Renal pelvis (tissue), 4 donors: Measurements from ENCODE around the gene INAFM1. TPM values are rescaled to one million over a fixed set of nuclear protein-coding genes. Genes with fewer than 3 reads are reported as not detected.
"Not testable (repeated sequence)": the region's sequence is repeated elsewhere in the genome, so short reads cannot be mapped to it uniquely, and the experiment has no call there.

ENCODE experiments used
- DNase-seq: peaks from one replicate; pipeline ENCODE4 v3.0.0-alpha.2; 2013
- polyA plus RNA-seq, 3 donors: library from polyadenylated mRNA; unstranded; fragments of 120-200 nt; gene quantifications; one replicate each; pipeline ENCODE4 v1.2.1, GENCODE V29; 2013; ENCODE audit not compliant: insufficient read length in 3 of 3

The INAFM1 gene
- polyA plus RNA-seq, 3 donors, result 8.4 to 12.4 (median 11.1) TPM

DNA sequence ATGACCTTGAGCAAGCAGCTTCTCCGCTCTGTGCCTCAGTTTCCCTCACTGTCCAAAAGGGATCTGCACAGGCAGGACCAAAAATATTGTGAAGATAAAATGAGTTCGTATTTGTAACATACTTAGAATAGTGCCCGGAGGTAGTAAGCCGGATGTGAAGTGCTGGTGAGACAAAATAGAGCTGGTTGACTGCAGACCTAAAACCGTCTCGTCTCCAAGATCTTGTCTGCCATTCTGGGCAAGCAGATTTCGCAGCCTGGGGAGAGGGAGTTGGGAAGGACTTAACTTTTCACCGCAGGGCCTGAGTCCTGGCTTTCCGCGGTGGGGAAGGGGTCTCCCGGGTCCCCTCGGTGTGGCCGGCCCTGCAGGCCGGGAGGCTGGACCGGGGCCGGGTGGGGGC, 35.5 kb upstream of the INAFM1 start:
- no peak for DNase-seq

DNA sequence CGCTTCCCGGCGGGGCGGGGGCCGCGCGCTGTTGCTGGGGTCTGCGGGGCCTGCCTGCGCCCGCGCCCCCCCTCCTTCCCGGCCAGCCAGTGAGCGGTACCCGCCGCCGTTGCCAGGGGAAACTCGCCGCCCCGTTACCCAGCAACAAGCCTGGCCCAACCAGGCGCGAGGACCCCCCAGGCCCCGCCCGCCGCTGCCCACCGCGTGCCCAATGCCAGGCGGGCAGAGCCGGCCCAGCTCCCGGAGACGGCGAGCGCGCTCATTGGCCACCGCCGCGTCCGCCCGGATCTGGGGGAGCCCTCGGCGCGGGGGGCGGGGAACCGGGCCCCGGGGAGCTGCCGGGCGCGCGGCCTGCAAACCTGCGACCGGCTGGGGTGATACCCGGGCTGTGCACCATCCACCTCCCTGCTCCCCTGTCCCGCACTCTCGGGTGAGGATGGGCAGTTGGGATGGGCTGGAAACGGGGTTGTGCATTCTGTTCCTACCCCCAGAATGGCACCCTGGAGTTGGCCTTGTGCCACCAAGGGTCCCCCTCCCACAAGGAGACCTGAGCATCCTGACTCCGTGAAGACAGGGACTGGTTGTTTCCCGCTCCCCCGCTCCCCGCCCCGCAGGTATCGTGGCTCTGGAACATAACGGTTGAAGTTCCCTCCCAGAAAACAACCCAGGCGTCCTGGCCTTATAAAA, 34.9 kb upstream of the INAFM1 start:
- no peak for DNase-seq

DNA sequence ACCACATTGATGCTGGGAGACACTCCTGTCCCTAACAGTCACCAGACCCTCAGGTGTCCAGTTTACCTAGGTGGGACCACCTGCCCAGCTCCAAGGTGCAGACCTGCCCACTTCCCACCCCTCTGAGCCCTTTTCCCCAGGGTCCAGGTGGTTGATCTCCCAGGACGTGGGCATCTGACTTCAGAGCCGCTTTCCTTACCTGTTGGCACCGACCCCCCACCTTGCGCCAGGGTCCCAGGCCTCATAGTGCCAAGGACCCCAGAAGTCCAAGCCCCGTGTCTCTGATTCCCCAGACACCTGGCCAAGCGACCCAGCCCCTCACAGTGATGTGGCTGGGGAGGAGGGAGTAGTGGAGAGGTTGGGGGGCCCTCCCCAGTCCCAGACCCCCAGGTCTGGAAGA, 34.1 kb upstream of the INAFM1 start:
- no peak for DNase-seq

DNA sequence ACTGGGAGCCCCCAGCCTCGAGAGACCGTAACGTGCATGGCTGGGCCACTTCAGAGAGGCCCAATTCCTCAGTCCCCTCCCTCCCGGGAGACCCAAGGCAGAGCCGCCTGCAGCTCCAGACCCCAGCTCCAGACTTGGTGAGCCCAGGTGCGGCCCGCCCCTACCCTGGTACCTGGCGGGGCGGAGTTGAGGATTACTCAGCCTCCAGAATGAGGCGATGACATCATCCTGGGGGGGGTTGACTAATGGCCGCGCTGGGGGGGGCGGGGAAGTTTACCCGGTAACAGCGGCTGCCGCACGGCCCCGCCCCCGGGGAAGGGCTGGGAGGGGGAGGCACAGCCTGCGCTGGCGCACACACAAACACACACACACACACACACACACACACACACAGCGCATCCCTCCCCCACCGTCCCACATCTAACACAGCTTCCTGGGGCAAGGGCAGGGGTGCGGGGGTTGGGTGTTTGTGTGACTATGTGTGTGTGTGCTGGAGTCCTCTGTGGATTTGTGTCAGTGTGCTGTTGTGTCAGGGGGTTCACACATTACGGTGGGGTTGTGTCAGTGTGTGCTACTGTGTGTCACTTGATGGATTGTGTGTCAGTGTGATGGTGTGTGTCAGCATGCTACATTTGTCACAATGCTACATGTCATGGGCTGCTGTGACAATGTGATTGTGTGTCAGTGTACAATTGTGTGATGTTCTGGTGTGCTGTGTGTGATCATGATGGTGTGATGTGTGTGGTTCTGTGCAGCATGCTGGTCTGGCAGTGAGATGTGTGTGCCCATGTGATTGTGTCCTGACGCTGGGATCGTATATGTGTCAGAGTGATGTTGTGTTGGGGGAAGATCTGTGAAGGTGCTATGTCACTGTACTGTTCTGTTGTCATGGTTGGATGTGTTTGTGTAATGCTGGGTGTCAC, 33.4 kb upstream of the INAFM1 start:
- DNase-seq, result no peak

DNA sequence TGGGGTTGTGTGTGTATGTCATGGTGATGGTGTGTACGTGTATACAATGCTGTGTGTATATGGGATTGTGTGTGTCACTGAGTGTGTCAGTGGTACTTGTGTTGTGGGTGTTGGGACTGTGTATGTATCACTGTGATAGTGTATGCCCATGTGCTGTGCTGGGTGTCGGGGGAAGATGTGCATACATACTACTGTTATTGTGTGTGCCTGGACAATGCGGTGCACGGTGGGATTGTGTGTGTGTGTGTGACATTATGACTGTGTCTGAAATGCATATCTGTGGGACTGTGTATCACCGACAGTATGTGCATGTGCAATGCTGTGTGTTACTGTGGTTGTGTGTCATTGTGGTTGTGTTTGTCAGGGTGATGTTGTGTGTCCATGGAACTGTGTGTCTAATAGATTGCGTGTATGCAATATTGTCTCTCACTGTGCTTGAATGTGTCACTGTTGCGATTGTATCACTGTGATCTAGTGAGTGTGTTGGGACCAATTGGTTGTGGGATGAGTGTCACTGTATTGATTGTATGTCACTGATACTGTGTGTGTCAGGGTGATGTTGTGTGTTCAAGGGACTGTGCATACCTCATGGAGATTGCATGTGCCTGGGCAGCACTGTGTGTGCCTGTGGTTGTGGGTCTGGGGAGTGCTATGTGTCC, 32.6 kb upstream of the INAFM1 start:
- DNase-seq, result no peak

DNA sequence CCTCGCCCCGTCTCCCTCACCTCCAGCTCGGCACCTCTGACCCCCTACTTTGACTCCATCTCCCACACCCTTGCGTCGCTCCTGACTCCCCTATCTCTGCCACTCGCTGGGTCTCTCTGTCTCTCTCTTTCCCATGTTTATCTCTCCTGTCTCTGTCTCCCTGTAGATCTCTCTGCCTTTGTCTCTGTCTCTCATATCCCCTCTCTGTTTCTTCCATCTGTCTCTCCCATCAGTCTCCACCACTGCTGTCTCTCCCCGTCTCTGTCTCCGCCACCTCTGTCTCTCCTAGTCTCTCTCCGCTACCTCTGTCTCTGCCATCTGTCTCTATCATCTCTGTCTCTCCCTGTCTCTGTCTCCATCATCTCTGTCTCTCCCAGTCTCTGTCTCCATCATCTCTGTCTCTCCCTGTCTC, 31.3 kb upstream of the INAFM1 start:
- DNase-seq, result no peak

DNA sequence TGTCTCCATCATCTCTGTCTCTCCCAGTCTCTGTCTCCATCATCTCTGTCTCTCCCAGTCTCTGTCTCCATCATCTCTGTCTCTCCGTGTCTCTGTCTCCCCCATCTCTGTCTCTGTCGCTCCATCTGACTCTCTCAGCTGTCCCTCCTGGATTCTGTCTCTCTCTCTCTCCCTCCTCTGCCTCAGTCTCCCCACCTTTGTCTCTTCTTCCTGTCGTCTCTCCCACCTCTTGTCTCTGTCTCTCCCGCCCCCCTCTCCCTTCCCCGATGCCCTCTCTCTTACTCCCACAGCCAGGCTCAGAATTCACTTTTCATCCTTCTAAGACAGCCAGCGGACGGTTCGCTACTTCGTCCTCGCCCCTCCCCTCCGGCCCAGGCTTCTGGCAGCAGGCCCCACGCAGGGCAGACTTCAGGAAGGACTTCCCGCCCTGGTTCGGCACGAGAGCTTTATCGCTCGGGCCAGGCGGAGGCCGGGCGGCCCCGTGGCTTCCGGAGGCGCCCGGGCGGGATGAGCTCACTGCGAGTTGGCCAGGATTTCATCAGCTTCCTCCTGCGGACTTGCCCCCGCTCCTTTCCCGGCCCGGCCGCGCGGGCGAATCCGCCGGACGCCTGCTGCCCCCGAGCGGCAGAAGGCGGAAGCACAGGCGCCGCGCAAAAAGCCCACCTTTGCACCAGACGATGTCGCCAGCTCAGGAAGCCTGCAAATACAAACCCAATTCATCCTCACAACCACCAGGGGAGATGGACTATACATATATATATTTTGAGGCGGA, 30.7 kb upstream of the INAFM1 start:
- DNase-seq, result peak; percentile 89

DNA sequence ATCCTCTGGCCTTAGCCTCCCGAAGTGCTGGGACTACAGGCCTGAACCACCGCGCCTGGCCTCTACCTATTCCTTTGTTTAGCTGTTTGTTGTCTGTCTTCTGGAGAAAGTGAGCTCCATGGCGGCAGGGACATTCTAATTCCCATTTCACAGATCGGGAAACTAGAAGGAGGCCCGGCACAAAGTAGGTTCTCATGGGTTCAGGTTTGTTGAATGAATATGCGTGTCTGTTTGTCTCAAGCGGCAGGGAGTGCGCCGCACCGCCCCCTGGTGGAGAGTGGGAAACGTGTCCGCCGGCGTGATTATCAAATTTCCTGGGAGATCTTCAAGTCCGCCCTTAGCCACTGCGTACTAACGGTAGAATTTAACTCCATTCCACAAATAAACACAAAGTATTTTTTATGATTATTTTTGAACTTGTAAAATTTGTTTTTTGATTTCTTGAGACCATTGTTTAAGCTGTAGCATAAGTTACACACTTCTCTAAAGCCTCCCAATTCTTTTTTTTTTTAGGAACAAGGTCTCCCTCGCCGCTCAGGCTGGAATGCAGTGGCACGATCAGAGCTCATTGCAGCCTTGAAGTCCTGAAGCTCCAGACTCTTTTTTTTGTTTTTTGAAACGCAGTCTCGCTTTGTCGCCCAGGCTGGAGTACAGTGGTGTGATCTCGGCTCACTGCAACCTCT, 27.2 kb upstream of the INAFM1 start:
- no peak for DNase-seq

DNA sequence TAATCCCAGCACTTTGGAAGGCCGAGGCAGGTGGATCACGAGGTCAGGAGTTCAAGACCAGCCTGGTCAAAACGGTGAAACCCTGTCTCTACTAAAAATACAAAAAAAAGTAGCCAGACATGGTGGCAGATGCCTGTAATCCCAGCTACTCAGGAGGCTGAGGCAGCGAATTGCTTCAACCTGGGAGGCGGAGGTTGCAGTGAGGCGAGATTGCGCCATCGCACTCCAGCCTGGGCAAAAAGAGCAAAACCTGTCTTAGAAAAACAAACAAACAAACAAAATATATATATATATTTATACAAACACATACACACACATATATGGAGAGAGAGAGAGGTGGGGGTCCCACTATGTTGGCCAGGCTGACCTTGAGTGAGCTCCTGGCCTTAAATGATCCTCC, 21.7 kb upstream of the INAFM1 start:
- DNase-seq, result not testable (repeated sequence)

DNA sequence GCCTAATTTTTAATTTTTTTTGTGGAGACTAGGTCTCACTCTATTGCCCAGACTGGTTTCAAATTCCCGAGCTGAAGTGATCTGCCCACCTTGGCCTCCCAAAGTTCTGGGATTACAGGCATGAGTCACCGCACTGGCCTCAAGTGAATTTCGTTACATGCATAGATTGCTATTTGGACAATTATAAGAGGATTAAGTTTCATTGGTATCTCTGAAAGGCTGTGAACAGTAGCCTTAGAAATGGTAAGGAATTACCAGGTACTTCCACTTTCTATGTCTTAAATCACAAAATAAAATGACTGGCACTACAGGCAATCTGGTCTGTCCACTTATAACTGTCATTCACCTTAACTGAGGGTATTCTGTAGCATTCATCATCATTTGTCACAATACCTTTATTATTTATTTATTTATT, 21.2 kb upstream of the INAFM1 start:
- DNase-seq, result no peak

DNA sequence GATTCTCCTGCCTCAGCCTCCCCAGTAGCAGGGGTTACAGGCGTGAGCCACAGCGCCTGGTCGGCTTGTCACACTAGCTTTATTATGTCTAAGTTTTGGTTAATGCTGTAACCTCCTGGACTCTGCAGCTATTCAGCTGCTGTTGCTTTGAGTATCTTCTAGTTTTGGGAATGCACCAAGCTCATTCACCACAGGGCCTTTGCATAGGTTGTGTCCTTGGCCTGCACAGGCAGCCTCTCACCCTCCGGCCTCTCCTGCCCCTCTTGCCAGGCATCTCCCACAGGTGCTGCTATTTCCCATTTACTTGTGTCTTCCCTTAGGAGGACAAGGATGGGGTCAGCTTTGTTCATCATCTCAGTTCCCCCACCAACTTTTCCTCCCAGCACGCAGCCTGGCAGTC, 20.7 kb upstream of the INAFM1 start:
- DNase-seq, result no peak

DNA sequence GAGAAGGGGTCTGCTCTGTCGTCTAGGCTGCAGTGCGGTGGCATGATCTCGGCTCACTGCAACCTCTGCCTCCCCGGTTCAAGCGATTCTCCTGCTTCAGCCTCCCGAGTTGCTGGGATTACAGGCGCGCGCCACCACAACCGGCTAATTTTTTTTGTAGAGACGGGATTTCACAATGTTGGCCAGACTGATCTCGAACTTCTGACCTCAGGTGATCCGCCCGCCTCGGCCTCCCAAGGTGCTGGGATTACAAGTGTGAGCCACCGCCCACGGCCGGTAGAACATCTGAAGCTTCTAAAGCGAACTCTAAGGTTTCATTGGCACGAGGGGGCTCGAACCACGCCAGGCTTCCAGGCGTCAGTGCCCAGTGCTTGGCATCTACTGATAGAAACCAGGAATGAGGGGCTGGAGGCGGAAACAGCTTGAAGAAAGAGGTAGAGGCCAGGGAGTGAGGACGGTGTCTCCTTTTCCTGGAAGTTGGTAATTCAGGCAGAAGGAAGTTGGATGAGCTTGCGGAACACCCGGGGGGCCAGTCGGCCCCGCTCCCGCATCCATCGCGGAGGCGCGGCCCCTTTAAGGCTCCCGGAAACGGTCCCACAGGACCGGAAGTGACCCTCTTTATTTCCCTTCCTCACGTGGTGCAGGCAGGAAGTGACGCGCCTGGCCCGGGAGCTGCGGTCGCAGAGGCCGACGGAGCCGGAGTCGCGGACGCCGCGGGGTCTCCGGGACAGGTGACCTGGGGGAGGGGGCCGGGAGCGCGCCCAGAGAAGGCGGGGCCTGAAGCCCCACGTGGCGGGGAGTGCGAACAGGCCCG, 18.6 kb upstream of the INAFM1 start, which contains the start of gene CCDC9:
TSS of gene CCDC9 (plus strand) at position 647 of the 814 bp plus-strand sequence. CDS start 1,876 bp downstream, outside the sequence.
- peak; percentile 97 for DNase-seq

DNA sequence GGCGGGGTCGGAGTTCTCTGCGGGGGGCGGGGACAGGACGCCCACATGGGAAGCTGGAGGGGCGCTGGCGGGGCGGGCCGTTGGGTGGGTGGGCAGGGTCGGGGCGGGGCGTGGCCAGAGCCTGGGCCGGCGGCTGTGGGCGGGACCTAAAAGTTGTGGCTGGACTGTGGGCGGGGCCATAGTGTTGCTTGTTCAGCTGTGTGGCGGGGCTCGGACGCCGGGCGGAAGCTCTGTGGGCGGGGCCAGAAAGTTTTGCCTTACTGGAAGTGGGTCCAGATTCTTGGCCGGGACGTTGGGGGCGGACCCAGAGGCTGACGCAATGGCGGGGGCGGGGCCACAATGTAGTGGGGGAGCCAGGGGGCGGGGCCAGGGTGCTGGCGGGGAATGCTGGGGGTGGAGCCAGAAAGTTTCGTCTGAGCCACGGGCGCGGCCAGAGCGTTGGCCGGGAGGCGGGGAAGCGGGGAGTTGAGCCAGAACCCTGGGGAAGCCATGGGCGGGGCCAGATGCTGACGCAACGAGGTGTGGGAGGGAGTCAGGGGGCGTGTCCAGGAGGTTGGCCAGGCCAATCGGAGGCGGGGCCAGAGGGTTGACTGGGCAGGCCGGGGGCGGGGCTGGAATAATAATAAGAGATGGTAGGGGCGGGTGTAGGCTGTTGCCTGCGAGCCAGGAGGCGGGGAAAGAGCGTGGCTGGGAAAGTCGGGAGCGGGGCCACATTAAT, 17.8 kb upstream of the INAFM1 start:
- peak; percentile 99 for DNase-seq

DNA sequence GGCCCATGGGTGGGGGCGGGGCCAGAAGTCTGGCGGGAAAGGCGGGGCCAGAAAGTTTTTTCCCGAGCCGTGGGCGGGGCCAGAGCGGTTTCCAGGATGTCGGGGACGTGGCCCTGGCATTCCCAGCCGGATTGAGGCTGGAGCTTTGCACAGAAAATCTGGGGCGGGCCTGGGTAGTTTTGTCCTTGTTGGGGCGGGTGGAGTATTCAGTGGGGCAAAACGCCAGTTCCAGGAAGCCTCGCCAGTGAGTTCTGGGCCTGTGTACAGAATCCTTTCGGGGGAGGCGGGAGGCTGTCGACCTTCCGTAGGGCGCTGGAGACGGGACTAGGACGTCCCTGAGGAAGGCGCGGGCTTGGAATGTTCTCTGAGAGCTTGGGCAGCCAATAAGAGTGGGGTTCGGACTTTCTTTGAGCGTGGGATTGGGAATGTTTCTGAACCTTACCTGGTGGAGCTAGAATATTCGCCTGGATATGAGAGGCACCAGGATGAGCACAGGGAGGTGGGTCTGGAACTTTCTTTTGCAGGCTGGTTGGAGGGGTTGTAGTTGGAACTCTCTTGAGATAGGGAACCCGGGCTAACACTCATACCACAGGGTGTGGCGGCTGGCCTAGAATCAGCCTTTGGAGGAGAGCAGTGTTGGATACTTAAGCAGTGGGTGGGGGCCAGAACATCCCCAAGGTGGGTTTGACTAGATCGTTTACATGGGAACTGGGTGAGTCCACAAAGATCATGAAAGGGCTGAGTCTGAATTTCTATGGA, 17.1 kb upstream of the INAFM1 start:
- no peak for DNase-seq

DNA sequence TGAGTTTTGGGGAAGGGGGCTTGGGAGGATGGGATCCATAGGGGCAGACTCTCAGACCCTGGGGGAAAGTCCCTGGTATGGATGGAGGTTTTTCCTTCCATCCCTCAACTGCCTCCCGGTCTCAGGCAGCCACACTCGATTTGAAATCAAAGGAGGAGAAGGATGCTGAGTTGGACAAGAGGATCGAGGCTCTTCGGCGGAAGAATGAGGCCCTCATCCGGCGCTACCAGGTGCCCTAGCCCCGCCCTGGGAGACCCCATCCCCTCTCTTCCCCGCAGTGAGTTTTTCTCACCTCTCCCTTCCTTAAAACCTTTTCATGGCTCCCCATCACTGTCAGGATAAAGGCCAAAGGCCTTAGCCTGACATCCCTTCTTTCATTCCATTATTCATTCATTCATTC, 16.3 kb upstream of the INAFM1 start:
- no peak for DNase-seq

DNA sequence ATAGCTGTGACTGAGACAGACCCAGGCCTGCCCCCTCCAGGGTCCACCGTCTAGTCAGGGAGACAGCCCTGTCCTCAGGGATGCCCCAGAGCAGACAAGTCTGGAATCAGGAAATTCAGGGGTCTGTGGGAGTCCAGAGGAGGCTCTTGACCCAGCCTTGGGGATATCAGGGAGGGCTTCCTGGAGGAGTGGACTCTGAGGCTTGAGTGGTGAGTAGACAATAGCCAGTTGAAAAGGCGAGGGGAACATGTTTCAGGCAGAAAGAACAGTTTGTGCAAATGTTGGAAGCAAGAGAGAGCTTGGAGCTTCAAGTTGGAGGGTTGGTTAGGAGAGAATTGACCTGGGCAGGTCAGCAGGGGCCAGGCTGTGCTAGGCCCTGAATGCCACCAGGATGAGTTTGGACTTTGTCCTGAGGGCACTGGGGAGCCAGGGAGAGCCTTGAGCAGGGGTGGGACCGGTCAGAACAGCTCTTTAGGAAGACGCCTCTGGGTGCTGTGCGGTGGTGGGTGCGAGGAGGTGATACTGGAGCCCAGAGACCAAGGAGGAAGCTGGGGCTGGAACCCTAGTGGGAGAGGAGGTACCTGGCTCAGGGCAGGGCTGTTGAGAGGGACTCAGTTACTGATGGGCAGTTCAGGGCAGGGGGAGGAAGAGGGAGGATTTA, 15.7 kb upstream of the INAFM1 start:
- DNase-seq, result no peak

DNA sequence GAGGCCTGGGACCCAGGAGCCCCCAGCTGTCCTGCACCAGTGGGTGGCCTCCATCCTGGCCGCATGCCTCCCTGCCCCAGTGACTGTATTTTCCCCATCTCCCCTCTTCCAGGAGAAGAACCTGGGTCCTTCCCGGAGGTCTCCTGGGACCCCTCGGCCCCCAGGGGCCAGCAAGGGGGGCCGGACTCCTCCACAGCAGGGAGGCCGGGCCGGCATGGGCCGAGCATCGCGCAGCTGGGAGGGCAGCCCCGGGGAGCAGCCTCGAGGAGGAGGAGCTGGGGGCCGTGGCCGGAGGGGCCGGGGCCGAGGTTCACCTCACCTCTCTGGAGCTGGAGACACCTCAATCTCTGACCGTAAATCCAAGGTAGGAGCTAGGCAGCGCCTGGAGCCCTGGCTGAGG, 14.2 kb upstream of the INAFM1 start:
- no peak for DNase-seq
